HG02970 (cell line): Measurements from ENCODE around the gene TM9SF2.

Experiments used
- ATAC-seq: cut with Tn5 transposase; IDR thresholded peaks from one replicate; pipeline ENCODE4 v1.9.1; 2021; ENCODE audit warnings: mild to moderate bottlenecking, moderate library complexity, moderate number of reproducible peaks; ENCODE audit not compliant: unreplicated experiment, low FRiP score

TM9SF2 gene

GRCh38 chr13:99495466-99496183 is 5.6 kb upstream of the TM9SF2 start:
- no peak for ATAC-seq

- ATAC-seq, result no peak
Observed at GRCh38 chr13:99496184-99497142, 4.8 kb upstream of the TM9SF2 start.

- ATAC-seq, result peak; percentile 43
Observed at GRCh38 chr13:99498171-99499161, 2.8 kb upstream of the TM9SF2 start.

- ATAC-seq, result no peak
Observed at GRCh38 chr13:99500839-99501183, 461 bp upstream of the TM9SF2 start.

GRCh38 chr13:99501848-99502301 is 603 bp downstream of the TM9SF2 start:
- ATAC-seq, result no peak

GRCh38 chr13:99505814-99506269 is 4.6 kb downstream of the TM9SF2 start:
- ATAC-seq, result no peak

GRCh38 chr13:99506634-99507033 is 5.4 kb downstream of the TM9SF2 start:
- ATAC-seq, result no peak

- no peak for ATAC-seq
Observed at GRCh38 chr13:99507054-99507453, 5.8 kb downstream of the TM9SF2 start.

GRCh38 chr13:99507551-99507950 is 6.3 kb downstream of the TM9SF2 start:
- no peak for ATAC-seq

GRCh38 chr13:99507986-99508385 is 6.7 kb downstream of the TM9SF2 start:
- ATAC-seq, result no peak

GRCh38 chr13:99509479-99509878 is 8.2 kb downstream of the TM9SF2 start:
- no peak for ATAC-seq

- ATAC-seq, result no peak
Observed at GRCh38 chr13:99514801-99515200, 13.5 kb downstream of the TM9SF2 start.

GRCh38 chr13:99516153-99516929 is 15.1 kb downstream of the TM9SF2 start:
- no peak for ATAC-seq

- no peak for ATAC-seq
Observed at GRCh38 chr13:99517577-99517976, 16.3 kb downstream of the TM9SF2 start.

- no peak for ATAC-seq
Observed at GRCh38 chr13:99517984-99518383, 16.7 kb downstream of the TM9SF2 start.

GRCh38 chr13:99522298-99522697 is 21.0 kb downstream of the TM9SF2 start:
- no peak for ATAC-seq

- no peak for ATAC-seq
Observed at GRCh38 chr13:99523838-99524237, 22.6 kb downstream of the TM9SF2 start.

GRCh38 chr13:99525967-99526366 is 24.7 kb downstream of the TM9SF2 start:
- no peak for ATAC-seq

GRCh38 chr13:99526549-99526948 is 25.3 kb downstream of the TM9SF2 start:
- ATAC-seq, result no peak

- no peak for ATAC-seq
Observed at GRCh38 chr13:99527301-99527700, 26.0 kb downstream of the TM9SF2 start.
